Measurements from ENCODE around the gene MCCD1. TPM values are rescaled to one million over a fixed set of nuclear protein-coding genes. Genes with fewer than 3 reads are reported as not detected.

Gene MCCD1
- total and polyA plus RNA-seq, 2 of the 13 experiments (the other 11 are each of a cell fraction or from before 2014, with no cell fraction given): 0.15 TPM; not detected in 1

DNA sequence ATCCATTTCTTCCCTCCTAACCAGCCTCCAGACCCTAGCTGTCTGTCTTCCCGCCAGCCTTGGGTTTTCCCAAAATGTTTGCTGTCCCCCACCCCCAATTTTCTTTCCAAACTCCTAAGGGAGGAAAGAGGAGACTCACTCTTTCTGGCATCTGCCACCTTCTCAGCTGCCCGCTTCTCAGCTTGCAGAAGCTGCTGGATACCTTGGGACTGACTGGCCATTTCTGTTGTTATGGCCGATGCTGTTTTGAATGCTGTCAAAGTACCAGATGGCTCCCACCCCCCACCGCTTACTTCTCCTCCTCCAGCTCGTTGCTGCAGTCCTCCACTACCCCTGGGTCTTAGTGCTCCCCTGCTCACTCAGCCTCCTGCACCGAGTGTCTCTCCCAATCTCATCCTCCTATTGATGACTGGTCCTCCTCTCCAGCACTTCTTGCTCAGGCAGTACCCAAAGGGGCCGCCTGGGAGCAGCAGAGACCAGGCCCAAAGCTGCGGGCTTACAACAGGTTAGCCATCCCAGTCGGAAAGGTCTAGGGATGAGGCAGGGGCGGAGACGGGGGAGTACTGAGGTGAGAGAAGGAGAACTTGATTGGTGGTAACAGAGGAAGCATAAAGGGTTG lies 17.7 kb downstream of the MCCD1 start, which contains the start of gene ATP6V1G2 (continued):
- TF ChIP-seq RFXAP (CRISPR knock-in tag; IDR thresholded peaks at IDR 0.05; ENCODE audit: borderline replicate concordance) (no peak; the same call in 1 of the 2 replicates), SALL1 (CRISPR knock-in tag; IDR thresholded peaks at IDR 0.05) (peak; percentile 81), GABPA (IDR thresholded peaks at IDR 0.05; ENCODE audit: low read depth, low read length) (peak; percentile 52), GABPA (CRISPR knock-in tag; IDR thresholded peaks at IDR 0.05; ENCODE audit: low read depth) (peak; percentile 78), RAD51 (IDR thresholded peaks at IDR 0.05; ENCODE audit: borderline replicate concordance) (no peak), MIXL1 (CRISPR knock-in tag; IDR thresholded peaks at IDR 0.05) (peak; percentile 80), ZNF350 (CRISPR knock-in tag; IDR thresholded peaks at IDR 0.05; ENCODE audit: borderline replicate concordance, low read depth) (no peak), ZNF776 (CRISPR knock-in tag; IDR thresholded peaks at IDR 0.05) (no peak), REPIN1 (CRISPR knock-in tag; IDR thresholded peaks at IDR 0.05; ENCODE audit: borderline replicate concordance, low read depth) (peak; percentile 76; the same call in 1 of the 2 replicates), ZNF263 (CRISPR knock-in tag; IDR thresholded peaks at IDR 0.05) (peak; percentile 97), MXI1 (IDR thresholded peaks at IDR 0.05; ENCODE audit: borderline replicate concordance, low read depth, low read length) (peak; percentile 48; the same call in 1 of the 3 replicates), ZNF878 (CRISPR knock-in tag; IDR thresholded peaks at IDR 0.05) (0 out of 2 replicates have a peak, but pooled peaks have one; percentile 27), POLR2A (IDR thresholded peaks at IDR 0.05; ENCODE audit: insufficient read depth in 1 of 2, low read depth in 2 of 2, low read length in 2 of 2) (0 out of 4 replicates have a peak, but pooled peaks of 1 of the 2 experiments have one; percentile 24), SAP130 (CRISPR knock-in tag; IDR thresholded peaks at IDR 0.05; ENCODE audit: low read depth) (peak; percentile 63), SOX5 (CRISPR knock-in tag; IDR thresholded peaks at IDR 0.05; ENCODE audit: borderline replicate concordance) (peak; percentile 37; the same call in 1 of the 2 replicates), NFKB2 (CRISPR knock-in tag; IDR thresholded peaks at IDR 0.05; ENCODE audit: borderline replicate concordance) (no peak), SMAD3 (CRISPR knock-in tag; IDR thresholded peaks at IDR 0.05) (peak; percentile 79; the same call in 1 of the 2 replicates), MAZ (IDR thresholded peaks at IDR 0.05; ENCODE audit: borderline replicate concordance, low read depth, low read length) (0 out of 2 replicates have a peak, but pooled peaks have one; percentile 71), MAZ (CRISPR knock-in tag; IDR thresholded peaks at IDR 0.05; ENCODE audit: low read depth) (no peak), PITX1 (CRISPR knock-in tag; IDR thresholded peaks at IDR 0.05) (peak; percentile 50; the same call in 1 of the 2 replicates), ZNF362 (CRISPR knock-in tag; IDR thresholded peaks at IDR 0.05; ENCODE audit: borderline replicate concordance) (peak; percentile 26; the same call in 1 of the 2 replicates), TBL1XR1 (IDR thresholded peaks at IDR 0.05; ENCODE audit: borderline replicate concordance, low read length, partially characterized antibody) (peak; percentile 39), RELA (CRISPR knock-in tag; IDR thresholded peaks at IDR 0.05) (no peak), GFI1 (CRISPR knock-in tag; IDR thresholded peaks at IDR 0.05; ENCODE audit: borderline replicate concordance) (no peak), BORCS8-MEF2B (CRISPR knock-in tag; IDR thresholded peaks at IDR 0.05) (peak; percentile 72; the same call in 1 of the 2 replicates), ERF (CRISPR knock-in tag; IDR thresholded peaks at IDR 0.05) (peak; percentile 56; the same call in 1 of the 2 replicates), JARID2 (CRISPR knock-in tag; IDR thresholded peaks at IDR 0.05; ENCODE audit: insufficient replicate concordance) (peak; percentile 89), GATAD1 (CRISPR knock-in tag; IDR thresholded peaks at IDR 0.05) (peak; percentile 86), CEBPB (IDR thresholded peaks at IDR 0.05; ENCODE audit: borderline replicate concordance, low read depth, low read length) (0 out of 2 replicates have a peak, but pooled peaks have one; percentile 0), RFX5 (IDR thresholded peaks at IDR 0.05; ENCODE audit: low read depth, low read length) (0 out of 2 replicates have a peak, but pooled peaks have one; percentile 30)
- TF ChIP-seq, protein P1, sequence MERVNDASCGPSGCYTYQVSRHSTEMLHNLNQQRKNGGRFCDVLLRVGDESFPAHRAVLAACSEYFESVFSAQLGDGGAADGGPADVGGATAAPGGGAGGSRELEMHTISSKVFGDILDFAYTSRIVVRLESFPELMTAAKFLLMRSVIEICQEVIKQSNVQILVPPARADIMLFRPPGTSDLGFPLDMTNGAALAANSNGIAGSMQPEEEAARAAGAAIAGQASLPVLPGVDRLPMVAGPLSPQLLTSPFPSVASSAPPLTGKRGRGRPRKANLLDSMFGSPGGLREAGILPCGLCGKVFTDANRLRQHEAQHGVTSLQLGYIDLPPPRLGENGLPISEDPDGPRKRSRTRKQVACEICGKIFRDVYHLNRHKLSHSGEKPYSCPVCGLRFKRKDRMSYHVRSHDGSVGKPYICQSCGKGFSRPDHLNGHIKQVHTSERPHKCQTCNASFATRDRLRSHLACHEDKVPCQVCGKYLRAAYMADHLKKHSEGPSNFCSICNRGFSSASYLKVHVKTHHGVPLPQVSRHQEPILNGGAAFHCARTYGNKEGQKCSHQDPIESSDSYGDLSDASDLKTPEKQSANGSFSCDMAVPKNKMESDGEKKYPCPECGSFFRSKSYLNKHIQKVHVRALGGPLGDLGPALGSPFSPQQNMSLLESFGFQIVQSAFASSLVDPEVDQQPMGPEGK (CRISPR knock-in tag; IDR thresholded peaks at IDR 0.05): peak; percentile 53; the same call in 1 of the 2 replicates

Measured in HepG2 (cell line).